GM19023 (cell line): ENCODE data around the gene MTHFD2L.
"Not testable (repeated sequence)": the region's sequence is repeated elsewhere in the genome, so short reads cannot be mapped to it uniquely, and the experiment has no call there.

ENCODE experiments used
- ATAC-seq: cut with Tn5 transposase; IDR thresholded peaks from one replicate; pipeline ENCODE4 v1.9.1; 2021; ENCODE audit warnings: mild to moderate bottlenecking, moderate library complexity; ENCODE audit not compliant: unreplicated experiment

Gene MTHFD2L

DNA sequence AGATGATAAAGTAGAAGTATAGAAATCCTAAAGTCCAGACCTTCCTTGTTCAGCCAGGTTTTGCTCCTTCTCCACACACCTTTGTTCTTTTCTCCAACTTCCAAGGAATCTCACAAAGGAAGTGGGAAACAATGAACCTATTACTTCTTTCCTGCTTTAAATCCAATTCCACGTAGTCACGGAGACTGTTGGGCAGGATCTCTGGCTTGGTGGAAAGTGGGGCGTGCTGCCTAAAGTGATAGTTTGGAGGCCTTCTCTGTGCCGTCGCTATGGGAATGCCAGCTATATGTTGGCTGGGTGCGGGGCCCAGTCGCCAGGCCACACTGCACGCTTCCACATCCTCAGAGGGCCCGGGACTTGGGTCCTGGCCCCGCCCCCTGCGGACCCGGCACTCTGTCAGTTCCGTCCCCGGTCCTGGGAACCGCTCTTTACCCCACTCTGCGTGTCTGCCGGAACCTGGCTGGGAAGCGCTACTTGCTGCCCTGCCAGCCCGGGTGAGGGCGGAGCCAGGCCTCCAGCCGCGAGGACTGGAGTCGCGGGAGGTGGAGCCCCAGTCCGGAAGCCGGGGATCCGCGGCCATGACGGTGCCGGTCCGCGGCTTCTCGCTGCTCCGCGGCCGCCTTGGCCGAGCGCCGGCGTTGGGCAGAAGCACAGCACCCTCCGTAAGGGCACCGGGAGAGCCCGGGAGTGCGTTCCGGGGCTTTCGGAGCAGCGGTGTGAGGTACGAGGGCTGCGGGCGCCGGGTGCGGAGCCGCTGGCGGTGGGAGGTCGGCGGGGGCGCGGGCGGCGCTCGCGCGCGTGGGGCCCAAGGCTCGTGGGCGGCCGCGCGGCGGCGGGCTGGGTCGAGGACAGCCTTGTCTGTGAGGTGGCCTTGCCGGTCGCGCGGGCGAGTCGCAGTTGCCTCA is at the start of gene MTHFD2L:
MTHFD2L (plus strand) TSS at position 558 of the 905 bp plus-strand sequence; CDS start at position 579, 21 bp downstream.
- peak; percentile 98 for ATAC-seq

DNA sequence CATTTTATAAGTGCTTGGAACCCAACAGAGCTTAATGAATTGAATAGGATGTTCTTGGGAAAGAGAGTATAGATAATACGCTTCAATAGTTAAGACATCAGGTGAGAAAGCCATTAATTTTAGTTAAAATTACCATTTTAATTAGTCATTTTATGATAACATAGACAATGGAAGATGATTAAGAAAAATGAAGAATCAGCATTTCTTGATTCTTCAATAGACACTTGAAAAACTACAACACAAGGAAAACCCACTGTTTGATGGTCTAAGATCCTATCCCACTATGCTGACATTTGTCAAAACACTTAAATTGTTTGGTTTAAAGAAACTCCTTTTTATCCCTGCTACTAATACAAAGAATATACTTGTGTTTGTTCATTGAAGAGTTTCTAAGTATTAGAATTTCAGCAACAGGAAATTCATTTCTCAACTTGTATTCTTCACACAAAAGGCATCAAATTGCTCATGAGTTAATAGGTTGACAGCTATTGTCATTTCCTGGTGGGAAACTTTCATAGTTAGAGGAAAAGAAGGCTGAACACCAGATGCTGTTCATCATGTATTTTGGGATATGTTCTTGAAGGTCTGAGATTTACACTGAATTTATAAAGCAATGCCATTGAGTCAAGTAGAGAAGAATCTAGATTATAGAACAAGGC is 49.3 kb upstream of the MTHFD2L start:
- no peak for ATAC-seq

DNA sequence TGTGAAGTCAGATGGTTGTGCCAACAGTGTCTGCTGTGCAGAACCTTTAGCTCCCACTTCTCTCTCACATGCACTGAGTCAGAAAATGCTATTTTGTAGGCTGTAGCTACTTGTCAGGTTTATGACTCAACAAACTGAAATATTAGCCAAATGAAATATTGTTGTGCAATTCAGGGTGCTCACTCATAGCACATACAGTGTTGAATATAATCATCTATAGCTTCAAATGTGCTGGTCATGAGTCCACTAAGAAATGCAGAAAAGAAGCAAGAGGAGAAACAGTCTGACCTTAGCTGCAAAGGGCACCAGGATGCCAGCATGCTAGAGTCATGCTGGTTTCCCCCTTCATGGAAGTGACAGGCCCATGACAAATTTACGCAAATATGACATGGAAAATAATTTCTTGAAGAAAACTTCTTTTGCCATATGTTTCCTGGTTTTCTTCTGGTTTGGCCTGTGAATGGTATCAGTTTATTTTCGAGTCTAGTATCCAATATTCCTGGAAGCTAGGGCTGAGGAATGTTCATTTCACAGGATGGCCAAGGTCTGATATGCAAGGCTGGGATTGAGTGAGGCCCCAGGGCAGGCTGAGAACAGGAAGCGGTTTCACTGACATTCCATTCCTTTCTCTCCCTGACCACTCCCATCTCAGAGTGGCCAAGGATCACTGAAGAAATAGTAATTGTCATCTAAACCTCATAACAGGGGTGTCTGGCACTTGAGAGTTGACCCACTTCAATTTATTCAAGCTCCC is 48.6 kb upstream of the MTHFD2L start:
- no peak for ATAC-seq

DNA sequence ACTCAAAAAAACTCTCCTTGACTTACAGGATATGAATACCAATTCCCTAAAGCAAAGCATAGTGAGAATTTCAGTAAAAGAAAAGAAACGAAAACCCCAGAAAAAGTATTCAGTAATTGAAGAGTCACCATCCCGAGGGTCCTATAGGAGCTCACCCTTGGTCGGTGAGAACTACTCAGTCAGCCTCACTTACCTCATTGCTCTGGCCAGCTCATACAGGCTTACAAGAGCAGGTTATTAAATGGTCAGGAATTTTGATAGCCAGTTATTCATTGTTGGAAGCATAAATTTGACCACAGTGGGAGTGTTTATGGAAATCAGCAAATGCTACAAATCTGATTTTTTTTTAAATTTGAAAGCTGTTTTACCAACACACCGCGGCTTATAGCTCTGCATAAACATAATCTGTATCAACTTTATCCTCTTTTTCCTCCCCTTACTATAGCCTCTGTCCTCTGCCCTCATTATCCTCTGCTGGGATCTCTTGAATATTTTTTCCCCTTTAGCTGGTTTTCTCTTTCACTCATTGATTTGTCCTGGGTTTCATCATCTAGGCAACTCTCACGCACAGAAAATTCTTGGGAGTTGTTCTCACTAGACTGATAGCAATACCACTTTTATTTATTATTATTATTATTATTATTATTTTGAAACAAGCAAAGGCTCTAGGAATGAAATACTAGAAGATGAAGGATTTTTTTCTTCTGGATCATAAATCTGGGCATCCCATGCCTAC is 47.9 kb upstream of the MTHFD2L start:
- no peak for ATAC-seq

DNA sequence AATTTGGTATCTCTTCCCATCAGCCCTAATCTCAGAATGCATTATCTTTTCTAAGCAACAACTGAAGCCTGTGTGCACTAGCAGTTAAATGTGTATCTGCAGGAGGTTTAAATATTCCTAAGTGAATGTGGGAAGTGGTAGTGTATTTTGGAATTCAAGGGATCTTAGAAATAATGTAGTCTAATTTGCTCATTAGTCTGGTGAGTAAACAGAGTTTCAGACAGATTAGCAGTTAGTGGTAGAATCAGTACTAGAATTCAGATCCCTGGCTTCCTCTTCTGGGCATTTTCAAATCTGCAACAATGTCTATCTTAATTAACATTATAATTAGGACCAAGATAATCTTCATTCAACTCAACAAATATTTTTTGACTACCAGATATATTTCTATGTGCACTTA is 47.2 kb upstream of the MTHFD2L start:
- ATAC-seq: no peak

DNA sequence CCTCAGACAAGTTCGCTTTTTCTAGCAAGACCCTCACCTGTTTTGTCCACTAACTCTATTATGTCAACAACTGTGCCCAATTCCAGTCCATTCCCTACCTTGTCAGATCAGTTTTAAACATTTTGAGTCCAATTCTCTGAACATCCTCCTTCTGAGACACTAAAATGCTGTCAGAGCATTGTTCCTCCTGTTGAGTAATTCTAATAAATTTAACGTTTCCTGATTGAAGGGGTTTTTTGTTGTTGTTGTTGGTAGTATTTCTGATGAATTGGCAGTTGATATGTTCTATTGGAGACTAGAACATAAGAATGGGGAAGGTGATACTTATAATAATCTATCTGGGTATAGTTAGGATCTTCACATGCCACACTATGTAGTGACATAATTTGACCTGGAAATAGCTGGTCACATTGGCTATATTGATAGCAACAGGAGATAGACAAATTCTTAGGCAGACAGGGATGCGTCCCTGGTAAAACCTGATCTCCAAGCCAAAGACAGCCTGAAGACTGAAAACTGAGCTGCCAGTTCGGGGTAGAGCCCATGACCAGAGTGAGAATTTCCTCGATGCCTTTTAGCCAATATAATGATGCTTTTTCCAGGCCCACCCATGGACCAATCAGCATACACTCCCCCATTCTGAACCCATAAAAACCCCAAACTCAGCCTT is 46.5 kb upstream of the MTHFD2L start:
- ATAC-seq: no peak

DNA sequence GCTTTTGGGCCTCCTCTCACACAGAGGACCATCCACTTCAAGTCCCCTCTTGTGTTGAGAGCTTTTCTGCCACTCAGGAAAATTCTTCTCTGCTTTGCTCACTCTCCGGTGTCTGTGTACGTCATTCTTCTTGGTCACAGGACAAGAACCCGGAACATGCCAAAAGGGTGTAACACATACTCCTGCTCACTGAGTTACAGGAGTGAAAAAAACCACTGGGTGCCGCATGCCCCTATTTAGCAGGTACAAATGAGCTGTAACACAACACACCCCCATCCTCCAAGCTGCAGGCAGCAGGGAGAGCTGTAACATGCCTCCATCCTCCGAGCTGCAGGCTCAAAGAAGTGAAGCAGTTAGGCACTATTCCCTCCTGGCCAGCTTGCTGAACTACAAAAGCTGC is 45.9 kb upstream of the MTHFD2L start:
- ATAC-seq: no peak

DNA sequence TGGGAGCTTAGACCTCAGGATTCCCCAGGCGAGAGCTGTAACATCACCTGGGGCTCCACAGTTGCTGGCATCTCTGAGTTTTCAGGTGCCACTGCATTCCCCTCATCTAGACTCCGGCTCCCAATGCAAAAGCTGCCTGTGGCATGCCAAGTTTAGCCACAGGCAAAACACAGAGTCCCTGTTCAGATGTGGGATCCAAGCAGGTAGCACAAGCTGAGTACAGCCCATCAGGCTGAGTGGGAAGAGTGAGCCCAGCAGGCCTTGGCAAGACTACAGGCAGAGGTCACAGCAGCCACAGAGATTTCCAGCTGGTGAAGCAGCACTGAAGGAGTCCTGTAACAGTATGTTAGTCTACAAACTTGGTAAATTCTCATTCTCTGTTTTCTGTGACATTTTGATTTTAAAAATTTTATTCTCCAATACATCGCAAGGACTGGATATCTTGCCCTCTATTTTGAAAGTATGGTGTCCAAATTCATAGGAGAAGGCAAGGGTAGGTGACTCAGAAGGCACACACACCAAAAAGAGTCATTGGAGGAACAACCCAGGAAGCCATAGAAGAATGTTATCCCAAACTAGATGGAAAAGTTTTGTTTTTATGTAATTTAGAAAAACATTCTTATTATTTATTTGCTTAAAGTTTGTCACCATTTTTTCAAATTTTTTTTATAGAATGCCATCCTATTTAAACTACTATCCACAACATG is 45.4 kb upstream of the MTHFD2L start:
- no peak for ATAC-seq

DNA sequence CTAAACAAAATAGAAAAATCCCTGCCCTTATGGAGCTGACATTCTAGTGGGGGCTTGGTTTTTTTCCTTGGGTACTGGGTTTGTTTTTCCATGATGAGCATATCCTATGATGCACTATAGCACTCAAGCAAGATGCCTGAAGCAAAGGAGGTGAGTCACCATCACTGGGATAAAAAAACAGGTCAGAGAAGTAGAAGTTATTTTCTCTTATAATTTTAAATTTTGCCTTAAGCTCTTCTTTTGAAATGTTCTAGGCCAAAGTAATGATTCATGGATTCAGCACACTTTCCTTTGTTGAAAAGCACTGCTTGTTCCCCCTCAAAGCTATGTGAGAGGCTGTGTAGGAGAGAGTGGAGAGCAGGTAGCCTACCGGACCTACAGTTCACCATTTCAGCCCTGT is 43.7 kb upstream of the MTHFD2L start:
- ATAC-seq: no peak

DNA sequence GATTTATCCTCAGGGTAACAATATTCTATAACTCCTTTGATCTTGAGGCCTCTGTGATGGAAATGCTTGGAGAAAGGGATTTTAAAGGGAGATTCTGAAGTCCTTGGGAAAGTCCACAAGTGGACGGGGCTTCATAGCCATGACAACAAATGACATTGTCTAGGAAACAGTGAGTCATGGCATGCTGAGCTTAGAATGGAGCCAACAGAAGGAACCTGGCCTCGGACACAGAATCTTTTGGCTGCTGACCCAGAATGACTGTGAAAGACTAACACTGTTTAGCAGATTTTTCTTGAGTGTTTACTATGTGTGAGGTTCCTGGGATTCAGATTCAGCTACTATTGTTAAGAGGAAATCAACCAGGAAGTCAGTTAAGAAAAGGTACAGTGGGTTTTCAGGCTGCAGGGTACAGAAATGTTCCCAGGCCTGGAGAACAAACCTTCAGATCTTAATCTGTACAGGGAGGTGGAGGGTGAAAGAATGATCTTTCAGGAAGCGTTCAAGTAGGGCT is 40.8 kb upstream of the MTHFD2L start:
- no peak for ATAC-seq

DNA sequence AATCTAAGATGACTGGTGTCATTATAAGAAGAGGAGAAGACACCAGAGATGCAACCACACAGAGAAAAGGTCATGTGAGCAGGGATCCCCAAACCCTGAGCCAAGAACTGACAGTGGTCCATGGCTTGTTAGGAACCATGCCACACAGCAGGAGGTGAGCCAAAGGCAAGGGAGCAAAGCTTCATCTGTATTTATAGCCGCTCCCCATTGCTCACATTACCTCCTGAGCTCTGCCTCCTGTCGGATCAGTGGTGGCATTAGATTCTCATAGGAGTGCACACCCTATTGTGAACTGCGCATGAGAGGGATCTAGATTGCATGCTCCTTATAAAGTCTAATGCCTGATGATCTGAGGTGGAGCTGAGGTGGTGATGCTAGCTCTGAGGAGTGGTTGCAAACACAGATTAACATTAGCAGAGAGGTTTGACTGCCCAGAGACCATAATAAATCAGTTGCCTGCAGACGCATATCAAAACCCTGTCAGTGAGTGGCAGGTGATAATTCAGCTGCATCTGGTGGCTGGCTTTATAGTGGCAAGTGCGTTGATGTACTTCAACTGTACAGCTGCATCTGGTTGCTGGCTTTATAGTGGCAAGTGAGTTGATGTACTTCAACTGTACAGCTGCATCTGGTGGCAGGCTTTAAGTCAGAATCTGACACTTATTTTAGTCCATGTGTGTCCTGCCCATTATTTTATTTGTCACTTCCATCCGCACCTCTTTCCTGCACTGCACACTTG is 39.1 kb upstream of the MTHFD2L start:
- ATAC-seq: no peak

DNA sequence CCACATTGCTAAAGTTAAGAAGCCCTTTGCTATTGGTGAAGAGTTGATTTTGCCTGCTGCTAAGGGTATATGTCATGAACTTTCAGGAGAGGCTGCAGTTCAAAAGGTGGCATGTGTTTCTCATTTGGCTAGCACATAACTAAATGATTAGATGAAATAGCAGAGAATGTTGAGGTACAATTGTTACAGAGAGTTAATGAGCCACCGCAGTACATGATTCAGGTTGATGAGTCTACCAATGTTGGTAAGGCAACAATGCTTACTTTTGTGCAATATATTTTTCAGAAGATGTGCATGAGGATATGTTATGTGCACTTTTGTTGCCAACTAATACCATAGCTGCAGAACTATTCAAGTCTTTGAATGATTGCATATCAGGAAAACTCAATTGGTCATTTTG is 37.8 kb upstream of the MTHFD2L start:
- ATAC-seq: no peak

DNA sequence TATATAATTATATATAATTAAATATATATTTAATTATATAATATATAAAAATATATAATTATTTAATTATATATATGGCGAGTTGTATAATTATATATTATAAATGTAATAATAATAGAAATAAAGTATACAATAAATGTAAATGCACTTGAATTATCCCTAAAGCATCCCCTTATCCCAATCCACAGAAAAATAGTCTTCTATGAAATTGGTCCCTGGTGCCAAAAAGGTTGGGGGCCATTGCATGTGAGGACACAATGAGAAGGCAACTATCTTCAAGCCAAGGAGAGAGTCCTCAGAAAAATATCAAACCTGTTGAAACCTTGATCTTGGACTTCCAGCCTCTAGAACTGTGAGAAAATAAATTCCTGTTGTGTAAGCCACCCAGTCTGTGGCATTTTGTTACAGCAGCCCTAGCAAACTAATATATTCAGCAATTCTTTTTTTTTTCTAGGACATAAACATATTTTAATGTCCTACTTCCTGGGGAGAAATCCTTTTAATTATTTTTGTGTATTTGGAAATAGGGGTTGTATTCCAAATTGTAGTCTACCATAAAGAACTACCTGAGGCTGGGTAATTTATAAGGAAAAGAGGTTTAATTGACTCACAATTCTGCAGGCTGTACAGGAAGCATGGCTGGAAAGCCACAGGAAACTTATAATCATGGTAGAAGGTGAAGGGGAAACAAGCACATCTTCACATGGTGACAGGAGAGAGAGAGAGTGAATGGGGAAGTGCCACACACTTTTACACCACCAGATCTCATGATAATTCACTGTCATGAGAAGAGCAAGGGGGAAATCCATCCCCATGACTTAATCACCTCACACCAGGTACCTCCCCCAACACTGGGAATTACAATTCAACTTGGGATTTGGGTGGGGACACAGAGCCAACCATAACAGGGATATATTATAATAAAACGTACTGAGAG is 36.0 kb upstream of the MTHFD2L start:
- no peak for ATAC-seq

DNA sequence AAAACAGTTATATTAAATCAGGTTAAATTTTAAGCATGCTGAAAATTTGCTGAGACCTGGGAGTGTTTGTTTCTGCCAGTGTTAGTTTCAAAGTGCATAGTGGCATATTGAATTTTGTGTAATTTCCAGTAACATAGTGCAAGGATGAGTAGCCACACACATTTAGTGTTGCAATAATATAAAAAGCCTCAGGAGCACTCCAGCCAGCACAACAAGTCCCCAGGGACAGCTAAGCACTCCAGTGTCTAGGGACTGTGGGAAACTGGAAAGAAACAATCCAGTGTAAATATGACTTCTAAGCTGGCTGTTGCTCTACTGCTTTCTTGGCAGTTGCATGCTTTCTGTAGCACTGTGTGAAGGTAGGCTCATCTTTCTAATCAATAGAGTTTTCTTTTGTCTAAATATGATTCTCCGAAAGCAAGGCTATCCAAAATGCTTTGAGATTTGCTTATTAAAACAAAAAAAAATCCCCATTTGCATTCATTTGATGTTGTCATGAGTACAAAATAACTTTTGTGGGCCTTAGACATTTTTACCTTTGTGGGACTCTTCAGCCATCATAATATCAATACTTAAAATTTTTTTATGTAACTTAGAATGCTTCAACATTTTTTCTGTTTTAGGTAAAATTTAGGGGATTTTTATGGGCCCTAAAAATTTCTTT is 34.7 kb upstream of the MTHFD2L start:
- ATAC-seq: no peak

DNA sequence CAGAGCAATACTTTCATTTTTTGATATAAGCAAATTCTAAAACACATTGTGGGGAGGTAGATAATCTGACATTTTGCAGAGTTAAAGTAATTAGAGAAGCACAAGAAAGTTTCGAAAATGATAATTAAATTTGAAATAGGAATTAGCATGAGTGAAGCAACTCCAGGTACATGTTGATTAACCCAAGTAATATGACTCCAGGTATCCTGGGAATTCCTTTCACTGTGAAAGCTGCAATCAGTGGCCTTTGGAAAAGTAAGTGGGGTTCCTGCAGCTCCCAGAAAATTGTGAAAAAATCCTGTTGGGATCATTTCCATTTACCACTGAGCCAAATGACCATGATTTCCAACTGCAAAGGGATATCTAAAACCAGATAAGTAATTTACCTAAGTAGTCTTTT is 32.9 kb upstream of the MTHFD2L start:
- ATAC-seq: no peak

DNA sequence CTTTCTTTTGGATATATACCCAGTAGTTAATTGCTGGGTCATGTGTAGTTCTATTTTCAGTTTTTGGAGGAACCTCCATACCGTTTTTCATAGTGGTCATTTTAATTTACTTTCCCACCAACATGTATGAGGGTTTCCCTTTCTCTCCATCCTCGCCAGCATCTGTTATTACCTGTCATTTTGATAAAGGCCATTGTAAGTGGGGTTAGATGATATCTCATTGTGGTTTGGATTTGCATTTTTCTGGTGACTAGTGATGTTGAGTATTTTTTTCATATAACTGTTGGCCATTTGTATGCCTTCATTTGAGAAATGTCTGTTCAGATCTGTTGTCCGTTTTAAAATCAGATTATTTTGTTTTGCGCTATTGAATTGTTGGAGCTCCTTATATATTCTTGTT is 30.2 kb upstream of the MTHFD2L start:
- no peak for ATAC-seq

DNA sequence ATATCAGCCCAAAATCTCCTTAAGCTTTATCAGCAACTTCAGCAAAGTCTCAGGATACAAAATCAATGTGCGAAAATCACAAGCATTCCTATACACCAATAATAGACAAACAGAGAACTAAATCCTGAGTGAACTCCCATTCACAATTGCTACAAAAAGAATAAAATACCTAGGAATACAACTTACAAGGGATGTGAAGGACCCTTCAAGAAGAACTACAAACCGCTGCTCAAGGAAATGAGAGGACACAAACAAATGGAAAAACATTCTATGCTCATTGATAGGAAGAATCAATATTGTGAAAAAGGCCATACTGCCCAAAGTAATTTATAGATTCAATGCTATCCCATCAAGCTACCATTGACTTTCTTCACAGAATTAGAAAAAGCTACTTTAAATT is 27.1 kb upstream of the MTHFD2L start:
- ATAC-seq: not testable (repeated sequence)
